ENCODE measurements around the gene EXD3.
"Not testable (repeated sequence)": the region's sequence is repeated elsewhere in the genome, so short reads cannot be mapped to it uniquely, and the experiment has no call there.

The EXD3 gene

GRCh38 chr9:137391411-137391754, 31.6 kb downstream of the EXD3 start:
- DNase-seq: no peak

- no peak for DNase-seq
These were observed 32.2 kb downstream of the EXD3 start for GRCh38 chr9:137390553-137391410.

DNA sequence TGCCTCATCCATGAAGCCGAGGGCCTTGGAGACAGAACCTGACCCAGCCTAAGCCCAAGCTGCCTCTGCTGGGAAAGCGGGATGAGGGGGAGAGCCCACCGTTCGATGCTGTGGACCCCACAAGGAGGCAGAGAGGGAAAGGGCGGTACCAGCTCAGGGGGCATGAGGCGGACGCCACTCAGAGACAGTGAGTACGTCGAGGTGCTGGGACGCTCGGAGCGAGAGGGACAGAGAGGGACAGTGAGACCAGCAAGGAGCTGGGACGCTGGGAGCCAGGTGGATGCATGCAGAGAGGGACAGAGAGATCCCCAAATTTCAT, 33.6 kb downstream of the EXD3 start:
- DNase-seq: no peak

GRCh38 chr9:137388589-137389427, 34.2 kb downstream of the EXD3 start:
- DNase-seq: no peak

DNA sequence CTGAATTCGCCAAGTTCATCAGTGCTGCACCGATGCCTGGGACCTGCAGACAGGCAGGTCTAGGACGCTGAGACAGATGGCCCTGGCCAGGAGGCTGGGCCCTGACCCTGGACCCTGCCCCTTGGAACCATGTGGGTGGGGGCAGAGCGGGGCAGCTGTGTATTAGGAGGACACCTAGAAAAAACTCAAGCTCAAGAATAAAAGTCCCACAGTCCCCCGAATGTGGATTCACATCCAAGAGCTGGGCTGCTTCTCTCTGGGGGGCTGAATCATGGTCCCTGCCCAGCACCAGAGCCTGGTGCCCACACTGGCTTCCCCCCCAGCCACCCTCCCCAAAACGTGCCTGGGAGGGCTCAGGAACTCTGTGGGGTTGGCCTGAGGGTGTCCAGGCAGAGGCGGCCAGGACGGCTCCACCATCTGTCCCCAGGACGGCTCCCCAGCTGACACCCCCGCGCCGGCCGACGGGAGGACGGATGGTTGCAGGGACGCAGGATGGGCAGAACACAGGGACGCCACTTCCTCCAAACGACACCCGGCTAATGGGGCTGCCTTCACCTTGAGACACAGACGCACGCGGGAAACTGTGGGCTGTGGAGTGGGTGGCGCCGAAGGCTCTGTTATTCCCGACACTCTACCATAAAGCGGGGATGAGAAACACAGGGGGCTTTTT, 34.9 kb downstream of the EXD3 start:
- DNase-seq: no peak

GRCh38 chr9:137387114-137387890, 35.7 kb downstream of the EXD3 start:
- no peak for DNase-seq

DNA sequence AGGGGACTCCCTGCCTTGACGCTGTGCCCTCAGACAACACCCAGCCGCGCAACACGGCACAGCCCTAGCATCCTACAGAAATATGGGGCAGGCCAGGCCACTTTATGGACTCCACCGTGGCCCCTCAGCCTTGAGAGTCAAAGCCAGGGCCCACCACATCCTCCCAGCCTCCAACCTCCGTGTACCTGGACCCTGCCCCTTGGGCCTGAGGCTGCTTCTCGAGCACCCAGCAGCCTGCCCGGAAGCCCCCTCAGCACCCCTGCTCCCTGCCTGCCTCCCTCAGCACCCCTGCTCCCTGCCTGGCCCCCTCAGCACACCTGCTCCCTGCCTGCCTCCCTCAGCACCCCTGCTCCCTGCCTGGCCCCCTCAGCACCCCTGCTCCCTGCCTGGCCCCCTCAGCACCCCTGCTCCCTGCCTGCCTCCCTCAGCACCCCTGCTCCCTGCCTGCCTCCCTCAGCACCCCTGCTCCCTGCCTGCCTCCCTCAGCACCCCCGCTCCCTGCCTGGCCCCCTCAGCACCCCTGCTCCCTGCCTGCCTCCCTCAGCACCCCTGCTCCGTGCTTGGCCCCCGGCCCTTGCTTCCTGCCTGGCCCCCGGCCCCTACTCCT, 36.4 kb downstream of the EXD3 start:
- not testable (repeated sequence) for DNase-seq

- DNase-seq: no peak
These were observed 37.8 kb downstream of the EXD3 start for GRCh38 chr9:137385061-137385655.

- no peak for DNase-seq
These were observed 38.9 kb downstream of the EXD3 start for GRCh38 chr9:137383784-137384756.

DNA sequence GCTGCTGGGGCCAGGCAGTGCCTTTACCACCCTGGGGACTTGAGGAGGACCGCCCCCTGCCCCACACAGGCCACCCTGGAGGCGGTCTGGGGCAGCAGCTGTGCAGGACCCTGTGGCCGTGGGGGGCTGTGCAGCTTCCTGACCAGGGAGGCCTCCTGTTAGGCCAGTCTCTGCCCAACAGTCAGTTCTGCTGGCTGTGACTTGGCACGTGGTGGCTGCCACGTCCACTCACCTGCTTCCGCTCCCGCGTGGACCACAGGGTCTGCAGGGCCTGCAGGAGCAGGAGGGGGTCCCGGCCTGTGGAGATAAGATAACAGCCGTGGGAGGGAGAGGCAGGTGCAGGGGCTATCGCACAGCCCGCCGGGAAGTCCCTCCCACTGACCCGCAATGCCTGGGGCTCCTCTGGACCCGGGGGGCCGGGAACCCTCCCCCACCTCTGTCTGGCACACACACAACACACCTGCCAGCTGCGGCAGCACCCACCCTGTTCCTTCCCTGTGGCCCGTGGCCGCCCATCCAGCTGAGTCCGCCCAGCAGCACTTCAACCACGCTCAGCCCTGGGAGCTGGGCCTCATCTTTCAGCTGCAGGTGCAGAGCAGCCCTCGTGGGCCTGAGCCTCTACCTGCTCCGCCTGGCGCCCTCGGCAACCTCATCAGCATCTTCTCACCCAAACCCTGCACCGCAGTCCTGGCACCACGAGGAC, 39.7 kb downstream of the EXD3 start:
- DNase-seq: peak; percentile 96

DNA sequence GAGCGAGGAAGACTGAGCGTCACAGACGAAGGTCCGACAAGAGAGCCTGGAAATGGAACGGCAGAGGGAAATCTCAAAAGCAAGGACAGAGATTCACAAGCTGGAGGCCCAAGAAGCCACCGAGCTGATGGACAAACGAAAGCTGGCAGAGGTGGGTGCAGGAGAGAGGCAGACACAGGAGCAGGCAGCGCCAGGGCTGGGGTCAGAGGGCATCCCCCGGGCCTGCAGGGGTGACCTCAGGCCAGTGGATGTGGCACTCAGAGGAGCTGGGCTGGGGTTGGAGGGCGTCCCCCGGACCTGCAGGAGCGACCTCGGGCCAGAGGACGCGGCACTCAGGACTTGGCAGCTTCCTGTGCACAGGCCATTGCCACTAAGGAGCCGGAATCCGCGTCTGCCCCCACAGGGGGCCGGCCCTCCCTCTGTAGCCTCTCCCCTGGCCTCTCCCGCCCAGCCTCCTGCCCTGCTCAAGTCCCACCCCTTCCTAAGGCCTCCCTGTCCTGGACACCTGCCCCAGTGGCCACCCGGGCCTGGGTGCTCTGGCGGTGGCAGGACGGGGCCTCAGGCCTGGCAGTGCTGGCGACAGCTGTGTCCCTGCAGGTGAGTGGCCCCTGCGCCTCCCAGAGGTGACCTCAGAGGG, 40.4 kb downstream of the EXD3 start:
- DNase-seq: peak; percentile 36

- DNase-seq: no peak
These were observed 41.2 kb downstream of the EXD3 start for GRCh38 chr9:137381501-137382443.

- DNase-seq: no peak
These were observed 42.4 kb downstream of the EXD3 start for GRCh38 chr9:137380606-137381005.

DNA sequence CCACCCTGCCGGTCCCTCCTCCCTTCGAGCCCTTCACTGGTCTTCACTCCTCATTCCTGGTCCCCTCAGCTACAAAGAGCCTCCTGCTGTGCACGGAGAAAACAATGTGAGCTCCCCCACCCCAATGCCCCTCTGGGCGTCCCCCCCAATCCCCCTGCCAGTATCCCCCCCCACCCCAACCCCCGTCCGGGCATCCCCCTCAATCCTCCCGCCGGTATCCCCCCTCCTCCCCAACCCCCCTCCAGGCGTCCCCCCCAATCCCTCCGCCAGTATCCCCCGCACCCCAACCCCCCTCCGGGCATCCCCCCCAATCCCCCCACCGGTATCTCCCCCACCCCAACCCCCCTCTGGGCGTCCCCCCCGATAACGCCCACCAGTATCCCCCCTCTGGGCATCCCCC, 42.8 kb downstream of the EXD3 start:
- no peak for DNase-seq

- DNase-seq: no peak
These were observed 43.2 kb downstream of the EXD3 start for GRCh38 chr9:137379761-137380161.

DNA sequence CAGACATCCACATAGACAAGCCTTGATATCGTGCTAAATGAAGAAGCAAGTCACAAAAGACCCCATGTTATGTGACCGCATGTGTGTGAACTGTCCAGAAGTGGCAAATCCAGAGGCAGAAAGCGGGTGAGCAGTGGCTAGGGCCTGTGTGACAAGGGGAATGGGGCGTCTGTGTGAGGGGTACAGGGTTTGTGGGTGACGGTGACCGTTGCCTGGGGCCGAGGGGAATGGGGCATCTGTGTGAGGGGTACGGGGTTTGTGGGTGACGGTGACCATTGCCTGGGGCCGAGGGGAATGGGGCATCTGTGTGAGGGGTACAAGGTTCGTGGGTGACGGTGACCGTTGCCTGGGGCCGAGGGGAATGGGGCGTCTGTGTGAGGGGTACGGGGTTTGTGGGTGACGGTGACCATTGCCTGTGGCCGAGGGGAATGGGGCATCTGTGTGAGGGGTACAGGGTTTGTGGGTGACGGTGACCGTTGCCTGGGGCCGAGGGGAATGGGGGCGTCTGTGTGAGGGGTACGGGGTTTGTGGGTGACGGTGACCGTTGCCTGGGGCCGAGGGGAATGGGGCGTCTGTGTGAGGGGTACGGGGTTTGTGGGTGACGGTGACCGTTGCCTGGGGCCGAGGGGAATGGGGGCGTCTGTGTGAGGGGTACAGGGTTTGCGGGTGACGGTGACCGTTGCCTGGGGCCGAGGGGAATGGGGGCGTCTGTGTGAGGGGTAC, 44.1 kb downstream of the EXD3 start:
- not testable (repeated sequence) for DNase-seq

GRCh38 chr9:137376386-137376785, 46.6 kb downstream of the EXD3 start:
- no peak for DNase-seq

Measured in COR-L47 (cell line).